Astrocyte (in vitro differentiated cells and primary cell): ENCODE results near the gene LRRC3B. TPM values are rescaled to one million over a fixed set of nuclear protein-coding genes. Genes with fewer than 3 reads are reported as not detected.

Experiments used
- DNase-seq: peaks from one replicate; pipeline ENCODE4 v3.0.0-alpha.2; 2010; ENCODE audit warnings: low read depth
- FAIRE-seq: peaks from 2 replicates; lab custom pipeline; 2011; peaks lifted over from hg19 to GRCh38; lab: Jason Lieb, UNC
- H2AFZ ChIP-seq: 2 replicates; pipeline ENCODE4 v1.6.0; 2012; ENCODE audit warnings: low read depth, low read length, inconsistent platforms
- H3K27ac ChIP-seq: 2 replicates; pipeline ENCODE4 v1.5.1; 2011; ENCODE audit warnings: low read depth, low read length, inconsistent platforms
- H3K27me3 ChIP-seq: 2 replicates; pipeline ENCODE4 v1.6.0; 2011; ENCODE audit warnings: low read length, inconsistent platforms; ENCODE audit not compliant: insufficient read depth
- H3K36me3 ChIP-seq: 2 replicates; pipeline ENCODE4 v1.5.1; 2011; ENCODE audit warnings: low read length, inconsistent platforms; ENCODE audit not compliant: insufficient read depth
- H3K4me1 ChIP-seq: 2 replicates; pipeline ENCODE4 v1.5.1; 2011; ENCODE audit warnings: low read length, inconsistent platforms; ENCODE audit not compliant: insufficient read depth
- H3K4me2 ChIP-seq: 2 replicates; pipeline ENCODE4 v1.6.0; 2012; ENCODE audit warnings: low read length, inconsistent platforms
- H3K4me3 ChIP-seq: 2 replicates; pipeline ENCODE4 v1.5.1; 2011; ENCODE audit warnings: low read depth, mild to moderate bottlenecking, low read length, inconsistent platforms; ENCODE audit not compliant: insufficient read depth
- H3K79me2 ChIP-seq: 2 replicates; pipeline ENCODE4 v1.6.0; 2012; ENCODE audit warnings: mild to moderate bottlenecking, low read length, inconsistent platforms; ENCODE audit not compliant: insufficient read depth
- H3K9ac ChIP-seq: 2 replicates; pipeline ENCODE4 v1.6.0; 2012; ENCODE audit warnings: mild to moderate bottlenecking, low read length, inconsistent platforms
- H3K9me3 ChIP-seq: 2 replicates; pipeline ENCODE4 v1.5.1; 2012; ENCODE audit warnings: low read depth, mild to moderate bottlenecking, low read length, inconsistent platforms; ENCODE audit not compliant: insufficient read depth
- H4K20me1 ChIP-seq: 2 replicates; pipeline ENCODE4 v1.6.0; 2012; ENCODE audit warnings: low read length, inconsistent platforms; ENCODE audit not compliant: insufficient read depth
- H3K27ac Mint-ChIP-seq: one replicate; pipeline ENCODE4 v1.8.0; 2021; ENCODE audit warnings: mild to moderate bottlenecking, mixed read lengths; ENCODE audit not compliant: unreplicated experiment
- H3K27me3 Mint-ChIP-seq: one replicate; pipeline ENCODE4 v1.8.0; 2021; ENCODE audit warnings: low read depth, mixed read lengths; ENCODE audit not compliant: unreplicated experiment
- H3K36me3 Mint-ChIP-seq: one replicate; pipeline ENCODE4 v1.8.0; 2021; ENCODE audit warnings: low read depth, mixed read lengths; ENCODE audit not compliant: unreplicated experiment
- H3K4me1 Mint-ChIP-seq: one replicate; pipeline ENCODE4 v1.8.0; 2021; ENCODE audit warnings: low read depth, mixed read lengths; ENCODE audit not compliant: unreplicated experiment
- H3K4me3 Mint-ChIP-seq: one replicate; pipeline ENCODE4 v1.8.0; 2021; ENCODE audit warnings: mild to moderate bottlenecking, moderate library complexity, mixed read lengths; ENCODE audit not compliant: unreplicated experiment
- H3K9me3 Mint-ChIP-seq: one replicate; pipeline ENCODE4 v1.8.0; 2021; ENCODE audit warnings: mild to moderate bottlenecking, mixed read lengths; ENCODE audit not compliant: unreplicated experiment
- CTCF ChIP-seq: IDR thresholded peaks from 2 replicates; pipeline ENCODE4 v1.5.1; 2011; ENCODE audit warnings: low read depth, mild to moderate bottlenecking, inconsistent platforms, low read length, moderate library complexity; ENCODE audit not compliant: insufficient read depth
- EZH2 ChIP-seq: IDR thresholded peaks from 2 replicates; pipeline ENCODE4 v1.6.1; 2012; ENCODE audit warnings: mild to moderate bottlenecking, low read length, inconsistent platforms; ENCODE audit not compliant: insufficient read depth
- total RNA-seq: library from RNA; stranded (reverse); gene quantifications from 2 replicates; pipeline ENCODE4 v1.2.1, GENCODE V29; 2021

Gene LRRC3B
- total RNA-seq, 1 donor from 2014 or later = 5.7 TPM

DNA sequence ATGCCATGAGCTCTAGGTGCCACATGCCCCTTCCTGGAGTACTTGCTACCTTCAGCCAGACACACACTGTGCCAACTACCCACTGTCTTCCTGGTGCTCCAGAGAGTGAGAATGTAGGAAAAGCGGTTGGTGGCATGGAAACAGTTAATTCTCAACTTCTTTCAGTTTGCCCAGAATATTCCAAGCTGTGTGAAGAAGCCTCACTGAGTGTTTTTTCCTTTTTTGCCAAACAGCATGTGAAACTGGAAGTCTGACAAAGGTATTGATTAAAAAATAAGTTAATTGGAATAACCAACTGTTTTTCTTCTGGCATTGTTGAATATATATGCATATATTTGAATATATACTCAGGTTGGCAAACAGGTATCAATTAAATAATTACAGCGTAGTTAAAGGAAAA, 52.8 kb downstream of the LRRC3B start:
- Histone ChIP-seq H3K27ac (no peak overlapping the region), H3K79me2 (no peaks in the 10 kb centered on the region), H3K4me3 (no peak overlapping the region), H3K9me3 (no peaks in the 10 kb centered on the region), H3K9ac (no peak overlapping the region), H2AFZ (no peak overlapping the region), H3K27me3 (no peaks in the 10 kb centered on the region), H3K36me3 (no peaks in the 10 kb centered on the region), H3K4me1 (no peaks in the 10 kb centered on the region), H4K20me1 (no peaks in the 10 kb centered on the region), H3K4me2 (no peak overlapping the region)
- H3K27ac Mint-ChIP-seq = no peak overlapping the region
- H3K36me3 Mint-ChIP-seq = no peaks in the 10 kb centered on the region
- H3K4me1 Mint-ChIP-seq = no peaks in the 10 kb centered on the region
- TF ChIP-seq CTCF = no peak
- TF ChIP-seq EZH2 = no peak
- DNase-seq (no peak), FAIRE-seq (no peak)
- no peak overlapping the region for H3K4me3 Mint-ChIP-seq
- H3K9me3 Mint-ChIP-seq = no peaks in the 10 kb centered on the region
- peaks cover 8% of the 10 kb centered on the region for H3K27me3 Mint-ChIP-seq

- FAIRE-seq = no peak
- no peak overlapping the region for H3K4me3 ChIP-seq
- H3K36me3 ChIP-seq = no peaks in the 10 kb centered on the region
- Mint-ChIP-seq H3K36me3 (no peaks in the 10 kb centered on the region), H3K4me1 (no peaks in the 10 kb centered on the region), H3K9me3 (no peaks in the 10 kb centered on the region), H3K27me3 (peaks cover 8% of the 10 kb centered on the region), H3K4me3 (no peak overlapping the region), H3K27ac (no peak overlapping the region)
- H3K9ac ChIP-seq = no peak overlapping the region
- no peaks in the 10 kb centered on the region for H3K27me3 ChIP-seq
- H2AFZ ChIP-seq = no peak overlapping the region
- H4K20me1 ChIP-seq = no peaks in the 10 kb centered on the region
- no peaks in the 10 kb centered on the region for H3K79me2 ChIP-seq
- H3K9me3 ChIP-seq = peaks cover 3% of the 10 kb centered on the region
- no peaks in the 10 kb centered on the region for H3K4me1 ChIP-seq
- no peak for TF ChIP-seq EZH2
- TF ChIP-seq CTCF = no peak
- H3K4me2 ChIP-seq = no peak overlapping the region
- H3K27ac ChIP-seq = no peak overlapping the region
- no peak for DNase-seq
Observed at GRCh38 chr3:26681632-26682031, 59.1 kb downstream of the LRRC3B start.

DNA sequence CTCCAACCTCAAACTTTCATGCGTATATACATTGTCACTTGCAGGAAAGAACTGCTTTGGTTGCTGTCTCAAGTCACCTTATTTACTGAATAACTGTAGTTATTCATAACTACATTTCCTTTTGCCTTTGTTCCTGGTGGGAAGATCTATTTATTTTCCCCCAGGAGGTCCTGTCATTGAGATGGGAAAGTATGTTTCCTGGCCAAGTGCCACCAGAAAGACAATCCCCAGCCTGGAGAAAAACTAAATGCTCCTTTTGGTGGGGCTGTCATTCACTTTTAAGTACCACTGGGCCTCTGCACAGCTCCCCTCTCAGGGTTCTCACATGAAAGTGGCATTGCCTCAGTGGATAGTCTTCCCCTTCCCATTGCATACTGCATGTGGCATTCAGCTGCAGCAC, 59.8 kb downstream of the LRRC3B start:
- H3K36me3 ChIP-seq = no peaks in the 10 kb centered on the region
- H2AFZ ChIP-seq = no peak overlapping the region
- H3K4me1 ChIP-seq = no peaks in the 10 kb centered on the region
- Mint-ChIP-seq H3K4me1 (no peaks in the 10 kb centered on the region), H3K9me3 (no peaks in the 10 kb centered on the region), H3K27ac (no peak overlapping the region), H3K36me3 (no peaks in the 10 kb centered on the region), H3K4me3 (no peak overlapping the region), H3K27me3 (peaks cover 8% of the 10 kb centered on the region)
- no peak for TF ChIP-seq CTCF
- TF ChIP-seq EZH2 = no peak
- no peak overlapping the region for H3K9ac ChIP-seq
- H3K27ac ChIP-seq = no peak overlapping the region
- no peaks in the 10 kb centered on the region for H3K27me3 ChIP-seq
- H3K4me2 ChIP-seq = no peak overlapping the region
- H4K20me1 ChIP-seq = no peaks in the 10 kb centered on the region
- H3K4me3 ChIP-seq = no peak overlapping the region
- no peaks in the 10 kb centered on the region for H3K79me2 ChIP-seq
- FAIRE-seq (no peak), DNase-seq (no peak)
- peaks cover 5% of the 10 kb centered on the region for H3K9me3 ChIP-seq
